ENCODE data around the gene METTL5.

The METTL5 gene

GRCh38 chr2:169795181-169795580, 29.5 kb downstream of the METTL5 start:
- DNase-seq (ENCODE audit: insufficient read length, low spot score) (no peak), FAIRE-seq (no peak)

DNA sequence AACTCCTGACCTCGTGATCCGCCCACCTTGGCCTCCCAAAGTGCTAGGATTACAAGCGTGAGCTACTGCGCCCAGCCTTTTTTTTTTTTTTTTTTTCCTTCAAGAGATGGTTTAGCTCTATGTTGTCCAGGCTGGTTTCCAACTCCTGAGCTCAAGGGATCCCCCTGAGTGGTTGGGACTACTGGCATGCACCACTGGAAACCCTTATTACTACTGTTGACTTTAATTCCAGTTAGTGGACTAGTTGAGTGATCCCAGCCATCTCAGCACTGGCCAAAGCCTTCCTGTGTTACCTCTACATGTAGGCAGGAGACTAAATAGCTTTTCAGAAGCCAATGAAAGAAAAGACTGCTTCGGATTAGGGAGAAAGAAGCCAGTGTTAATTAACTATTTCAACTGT, 34.1 kb downstream of the METTL5 start:
- DNase-seq (ENCODE audit: insufficient read length, low spot score) (no peak), FAIRE-seq (no peak)

DNA sequence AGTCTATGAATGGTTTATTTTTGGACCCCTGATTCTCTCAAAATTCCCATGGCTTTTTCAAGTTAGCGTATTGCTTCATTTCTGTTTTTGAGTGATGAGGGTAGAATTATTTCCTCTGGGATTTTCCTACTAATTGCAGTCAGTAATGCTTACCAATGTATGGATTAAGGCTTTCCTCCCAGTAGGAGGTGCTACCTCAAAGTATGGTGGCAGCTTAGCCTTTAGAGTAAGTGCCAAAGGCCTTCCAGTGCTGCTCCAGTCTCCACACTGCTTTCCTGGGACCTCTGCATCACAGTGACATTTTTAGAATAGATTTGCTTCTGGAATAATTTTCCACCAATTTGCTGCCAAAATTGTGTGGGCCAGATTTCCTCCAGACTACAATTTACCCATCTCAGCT, 42.2 kb downstream of the METTL5 start:
- FAIRE-seq (no peak), DNase-seq (ENCODE audit: insufficient read length, low spot score) (no peak)

DNA sequence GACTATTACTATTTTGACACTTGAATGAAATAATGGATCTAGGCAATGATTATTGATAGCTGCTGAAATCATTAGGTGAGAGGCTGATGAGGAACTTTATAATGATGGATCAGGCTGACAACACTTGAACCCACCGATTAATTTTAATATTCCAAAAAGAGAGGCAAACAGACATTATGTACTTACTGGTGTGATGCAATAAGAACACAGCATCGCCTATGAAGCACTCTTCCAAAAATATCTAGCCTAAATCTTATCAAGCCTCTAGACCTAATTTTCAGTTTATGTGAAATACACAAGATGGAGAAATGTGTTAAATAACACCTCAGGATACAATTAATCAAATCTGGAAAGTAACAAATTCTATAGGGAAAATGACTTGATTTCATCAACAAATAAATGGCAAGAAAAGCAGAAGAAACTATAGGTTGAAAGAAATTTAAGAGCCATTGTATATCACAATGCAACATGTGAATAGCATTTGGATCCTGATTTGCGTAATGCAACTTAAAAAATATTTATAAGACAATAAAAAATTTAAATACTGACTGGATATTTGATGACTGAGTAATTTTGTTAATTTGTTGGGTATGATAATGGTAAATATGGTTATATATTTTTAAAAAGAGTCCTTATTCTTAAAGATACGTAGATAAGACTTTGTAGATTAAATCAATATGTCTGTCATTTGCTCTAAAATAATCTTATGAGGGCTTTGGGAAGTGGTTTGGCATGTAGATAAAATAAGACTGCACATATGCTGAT, 43.3 kb downstream of the METTL5 start:
- FAIRE-seq (no peak), DNase-seq (ENCODE audit: insufficient read length, low spot score) (no peak)

GRCh38 chr2:169778446-169778845, 46.3 kb downstream of the METTL5 start:
- FAIRE-seq (no peak), DNase-seq (ENCODE audit: insufficient read length, low spot score) (no peak)

- DNase-seq (ENCODE audit: insufficient read length, low spot score) (no peak), FAIRE-seq (no peak)
These were observed 48.4 kb downstream of the METTL5 start for GRCh38 chr2:169776252-169776761.

GRCh38 chr2:169775765-169776164, 48.9 kb downstream of the METTL5 start:
- no peak for FAIRE-seq
- DNase-seq (ENCODE audit: insufficient read length, low spot score) = no peak

DNA sequence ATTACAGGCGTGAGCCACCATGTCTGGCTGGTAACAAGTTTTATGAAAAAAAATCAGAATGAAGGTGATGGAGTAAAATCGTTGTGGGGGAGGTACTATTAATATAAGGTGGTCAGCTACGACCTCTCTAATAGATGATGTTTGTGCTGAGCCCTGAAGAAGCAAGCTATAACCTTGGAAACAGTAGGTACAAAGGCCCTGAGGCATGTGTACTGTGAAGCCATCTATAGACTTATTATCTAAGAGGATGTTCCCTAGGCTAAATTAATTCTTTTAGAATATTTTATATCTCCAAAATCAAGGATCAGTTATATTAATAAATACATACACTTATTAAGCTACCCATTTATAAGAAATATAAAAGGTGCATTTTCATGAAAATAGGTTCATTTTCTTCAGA, 49.4 kb downstream of the METTL5 start:
- no peak for DNase-seq (ENCODE audit: insufficient read length, low spot score)
- no peak for FAIRE-seq

DNA sequence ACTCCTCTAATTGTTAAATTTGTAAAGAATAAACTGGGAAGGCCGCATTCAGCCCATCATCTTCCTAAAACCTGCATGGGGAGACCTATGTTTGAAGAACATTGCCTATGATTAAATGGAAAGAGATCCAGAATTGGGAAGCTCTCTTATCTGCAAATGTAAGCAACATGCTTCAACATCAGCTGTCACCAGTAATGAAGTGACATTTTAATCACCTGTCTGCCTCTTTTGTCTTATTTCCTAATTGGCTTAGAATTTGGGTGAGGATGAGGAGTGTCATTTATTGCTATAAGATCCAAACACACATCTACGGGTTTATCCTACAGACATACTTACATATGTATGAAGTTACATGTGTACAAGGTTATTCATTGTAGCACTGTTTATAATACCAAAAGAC, 52.1 kb downstream of the METTL5 start:
- FAIRE-seq = no peak
- DNase-seq (ENCODE audit: insufficient read length, low spot score) = no peak

- DNase-seq (ENCODE audit: insufficient read length, low spot score) (no peak), FAIRE-seq (no peak)
These were observed 53.1 kb downstream of the METTL5 start for GRCh38 chr2:169771612-169772011.

- FAIRE-seq (no peak), DNase-seq (ENCODE audit: insufficient read length, low spot score) (no peak)
These were observed 53.7 kb downstream of the METTL5 start for GRCh38 chr2:169771021-169771420.

DNA sequence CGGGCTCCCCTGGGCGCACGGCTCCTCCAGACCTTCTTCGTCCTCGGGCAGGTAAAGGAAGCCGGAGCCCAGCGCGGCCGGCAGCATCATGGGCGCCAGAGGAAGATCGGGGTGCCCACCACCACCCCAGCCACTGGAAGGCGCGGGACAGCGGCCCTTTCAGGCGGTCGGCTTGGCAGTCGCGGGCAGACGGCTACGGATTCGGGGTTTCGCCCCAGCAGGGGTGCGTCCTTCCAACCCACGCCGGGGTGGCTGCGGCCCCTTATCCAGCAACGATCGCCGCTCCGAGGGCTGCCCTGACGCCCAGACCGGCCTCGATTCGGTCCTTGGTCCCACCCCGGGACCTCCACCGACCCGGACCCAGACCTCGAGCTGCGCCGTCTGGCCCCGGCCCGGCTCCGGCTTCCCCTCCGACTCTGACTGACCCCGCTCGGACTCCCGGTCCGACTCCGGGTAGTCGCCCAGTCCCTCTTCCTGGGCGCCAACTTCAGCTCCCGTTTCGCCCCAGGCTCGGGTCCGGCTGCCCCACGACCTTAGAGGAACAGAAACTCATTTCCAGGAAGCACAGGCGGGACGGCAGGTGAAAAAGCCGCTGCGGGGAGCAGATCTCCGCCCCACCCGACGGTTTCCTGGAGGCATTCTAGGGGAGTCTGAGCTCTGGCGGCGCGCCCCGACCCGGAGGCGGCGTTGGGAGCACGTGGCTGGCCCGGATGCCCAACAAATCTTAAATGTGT, 56.3 kb downstream of the METTL5 start:
- FAIRE-seq (no peak), DNase-seq (ENCODE audit: insufficient read length, low spot score) (no peak)

DNA sequence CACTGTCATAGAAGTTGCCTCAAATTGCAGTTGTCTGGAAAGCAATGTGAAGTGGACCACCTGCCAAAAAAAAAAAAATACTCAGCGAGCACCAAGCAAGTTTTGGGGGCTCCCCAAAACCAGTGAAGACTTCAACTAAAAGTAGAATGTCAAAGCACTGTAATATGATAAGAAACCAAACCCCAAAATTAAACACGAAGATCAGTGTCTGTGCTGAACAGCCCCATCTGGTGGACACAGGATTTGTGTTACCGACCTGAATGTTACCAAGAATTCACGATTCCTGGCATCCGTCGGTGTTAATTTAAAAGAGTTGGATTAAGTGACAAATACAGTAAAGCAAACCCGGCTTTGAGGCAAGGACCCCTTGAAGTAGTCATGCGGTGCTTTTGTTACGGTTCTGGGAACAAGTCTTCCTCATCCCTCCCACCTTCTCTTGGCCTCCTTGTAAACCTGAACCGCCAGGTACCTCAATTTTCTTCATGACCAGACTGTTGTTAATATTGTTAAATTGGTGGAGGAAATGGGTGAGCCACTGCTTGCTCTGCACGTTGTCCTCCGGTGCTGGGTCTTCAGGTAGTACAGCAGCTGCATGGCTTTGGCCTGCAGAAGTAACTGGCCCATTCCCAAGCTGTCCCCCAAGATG, 57.3 kb downstream of the METTL5 start:
- peak; percentile 57 for DNase-seq (ENCODE audit: insufficient read length, low spot score)
- FAIRE-seq = no peak

- FAIRE-seq = no peak
- no peak for DNase-seq (ENCODE audit: insufficient read length, low spot score)
These were observed 59.2 kb downstream of the METTL5 start for GRCh38 chr2:169765523-169765922.

GRCh38 chr2:169761970-169762292, 62.8 kb downstream of the METTL5 start:
- DNase-seq (ENCODE audit: insufficient read length, low spot score) (no peak), FAIRE-seq (no peak)

Data from HTR-8/SVneo (cell line).